Activated CD4-positive, alpha-beta T cell treated with anti-CD3 and anti-CD28 coated beads for 1 hour (primary cell): ENCODE results near the gene LRRN4CL.
"Not testable (repeated sequence)": the region's sequence is repeated elsewhere in the genome, so short reads cannot be mapped to it uniquely, and the experiment has no call there.

Experiments
- DNase-seq: peaks from one replicate; pipeline ENCODE4 v3.0.0-alpha.2; 2020

The LRRN4CL gene

DNA sequence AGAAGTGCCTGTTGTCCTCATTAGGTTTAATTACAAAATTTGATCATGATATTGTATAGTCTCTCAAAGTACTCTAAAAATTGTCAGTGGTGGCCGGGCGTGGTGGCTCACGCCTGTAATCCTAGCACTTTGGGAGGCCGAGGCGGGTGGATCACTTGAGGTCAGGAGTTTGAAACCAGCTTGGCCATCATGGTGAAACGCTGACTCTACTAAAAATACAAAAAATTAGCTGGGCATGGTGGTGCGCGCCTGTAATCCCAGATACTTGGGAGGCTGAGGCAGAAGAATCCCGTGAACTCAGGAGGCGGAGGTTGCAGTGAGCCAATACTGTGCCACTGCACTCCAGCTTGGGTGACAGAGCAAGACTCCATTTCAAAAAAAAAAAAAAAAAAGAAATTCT is 13.9 kb downstream of the LRRN4CL start:
- DNase-seq: not testable (repeated sequence)

DNA sequence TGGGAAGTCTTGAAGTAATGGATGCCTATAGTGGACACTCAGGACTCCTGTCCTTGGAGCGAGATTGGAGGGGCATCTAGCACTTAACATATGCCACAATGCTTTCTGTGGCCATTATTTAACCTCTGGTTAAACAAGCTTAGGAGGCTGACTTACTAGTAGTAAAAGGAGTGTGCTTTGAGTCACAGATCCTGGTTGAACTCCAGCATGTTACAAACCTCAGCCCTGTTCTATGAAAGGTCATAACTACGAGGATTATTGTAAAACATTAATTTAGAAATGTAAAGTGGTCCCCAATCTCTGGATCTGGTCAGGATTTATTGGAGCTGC is 16.2 kb downstream of the LRRN4CL start:
- no peak for DNase-seq

DNA sequence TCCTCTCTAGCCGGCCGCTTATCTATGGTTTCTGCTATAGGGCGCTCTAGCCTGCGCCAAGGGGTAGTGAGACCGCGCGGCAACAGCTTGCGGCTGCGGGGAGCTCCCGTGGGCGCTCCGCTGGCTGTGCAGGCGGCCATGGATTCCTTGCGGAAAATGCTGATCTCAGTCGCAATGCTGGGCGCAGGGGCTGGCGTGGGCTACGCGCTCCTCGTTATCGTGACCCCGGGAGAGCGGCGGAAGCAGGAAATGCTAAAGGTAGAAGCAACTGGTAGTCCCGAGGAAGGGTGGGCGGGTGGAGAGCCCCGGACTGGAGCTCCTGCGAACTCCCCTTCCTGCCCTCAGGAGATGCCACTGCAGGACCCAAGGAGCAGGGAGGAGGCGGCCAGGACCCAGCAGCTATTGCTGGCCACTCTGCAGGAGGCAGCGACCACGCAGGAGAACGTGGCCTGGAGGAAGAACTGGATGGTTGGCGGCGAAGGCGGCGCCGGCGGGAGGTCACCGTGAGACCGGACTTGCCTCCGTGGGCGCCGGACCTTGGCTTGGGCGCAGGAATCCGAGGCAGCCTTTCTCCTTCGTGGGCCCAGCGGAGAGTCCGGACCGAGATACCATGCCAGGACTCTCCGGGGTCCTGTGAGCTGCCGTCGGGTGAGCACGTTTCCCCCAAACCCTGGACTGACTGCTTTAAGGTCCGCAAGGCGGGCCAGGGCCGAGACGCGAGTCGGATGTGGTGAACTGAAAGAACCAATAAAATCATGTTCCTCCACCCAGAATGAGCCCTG is 17.5 kb downstream of the LRRN4CL start, which contains the start of the genes LBHD1 and UQCC3:
Gene LBHD1, minus strand, starts transcription at position 660 of the 782 bp plus-strand sequence. CDS start 2,236 bp downstream, outside the sequence.
Gene UQCC3, plus strand, starts transcription at position 66 of the 782 bp plus-strand sequence. Its CDS starts 73 bp downstream, at position 139.
- peak; percentile 55 for DNase-seq

DNA sequence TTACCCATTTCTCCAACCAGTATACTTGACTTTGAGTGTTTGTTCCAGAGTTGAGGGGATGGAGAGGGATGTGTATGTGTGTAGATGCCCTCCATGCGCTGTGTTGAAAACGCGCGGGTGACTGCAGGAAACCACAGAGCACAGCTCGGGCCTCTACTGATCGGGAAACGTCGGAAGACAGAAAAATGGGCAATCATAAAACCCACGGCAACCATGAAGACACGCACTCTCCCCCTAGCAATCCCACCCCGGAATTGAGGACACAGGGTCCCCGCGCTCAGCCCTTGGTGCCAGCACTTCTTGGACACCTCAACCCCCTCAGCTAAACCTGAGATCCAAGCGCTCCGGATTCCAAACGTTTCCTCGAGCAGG is 18.1 kb downstream of the LRRN4CL start:
- DNase-seq: no peak

DNA sequence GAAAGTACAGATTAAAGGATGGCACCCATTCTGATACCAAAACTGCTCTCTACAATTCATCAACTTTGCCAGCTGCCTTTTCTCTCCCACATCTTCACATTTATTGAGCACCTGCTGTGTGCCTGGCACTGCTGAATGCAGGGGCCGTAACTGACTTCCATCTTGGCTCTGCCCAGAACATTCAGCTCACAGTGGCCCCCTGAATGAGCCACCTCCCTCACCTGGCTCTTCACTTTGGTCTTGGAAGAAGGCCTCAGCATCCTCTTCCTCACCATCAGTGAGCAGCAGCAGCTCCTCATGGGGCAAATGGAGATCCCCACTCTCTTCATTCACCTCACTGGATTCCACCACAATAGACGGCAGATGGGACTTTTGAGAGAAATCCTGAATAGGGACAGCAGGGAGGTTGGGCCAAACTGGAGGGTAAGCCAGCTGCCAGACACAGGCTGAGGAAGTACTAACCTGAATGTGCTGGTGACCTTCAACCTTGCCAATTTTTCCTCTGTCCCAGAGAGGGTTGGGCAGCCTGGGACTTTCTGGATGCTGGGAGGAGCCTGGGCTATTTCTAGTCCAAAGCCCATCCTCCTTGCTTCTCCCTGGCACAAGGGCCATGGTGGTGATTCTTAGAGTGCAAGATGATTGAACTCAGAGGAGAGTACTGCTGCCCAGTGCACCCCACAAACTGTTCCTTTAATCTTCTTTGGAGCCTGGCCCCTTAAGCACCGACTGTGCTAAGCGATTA is 19.7 kb downstream of the LRRN4CL start:
- no peak for DNase-seq

DNA sequence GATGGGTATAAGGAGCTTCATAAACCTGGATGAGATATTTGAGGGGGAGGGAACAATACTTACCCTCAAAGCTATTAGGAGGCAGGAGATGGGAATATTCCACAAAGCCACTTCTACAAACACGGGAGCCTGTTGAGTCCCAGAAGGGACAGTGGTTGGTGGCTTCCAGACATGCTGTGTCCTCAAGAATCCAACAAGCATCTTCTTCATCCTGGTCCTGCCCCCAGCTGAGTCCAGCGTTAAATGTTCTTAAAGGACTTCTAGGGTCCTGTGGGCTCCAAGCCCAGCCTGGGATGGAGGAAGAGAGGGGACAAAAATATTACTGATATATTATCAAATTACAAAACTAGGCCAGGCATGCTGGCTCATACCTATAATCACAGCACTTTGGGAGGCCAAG is 21.9 kb downstream of the LRRN4CL start:
- no peak for DNase-seq

DNA sequence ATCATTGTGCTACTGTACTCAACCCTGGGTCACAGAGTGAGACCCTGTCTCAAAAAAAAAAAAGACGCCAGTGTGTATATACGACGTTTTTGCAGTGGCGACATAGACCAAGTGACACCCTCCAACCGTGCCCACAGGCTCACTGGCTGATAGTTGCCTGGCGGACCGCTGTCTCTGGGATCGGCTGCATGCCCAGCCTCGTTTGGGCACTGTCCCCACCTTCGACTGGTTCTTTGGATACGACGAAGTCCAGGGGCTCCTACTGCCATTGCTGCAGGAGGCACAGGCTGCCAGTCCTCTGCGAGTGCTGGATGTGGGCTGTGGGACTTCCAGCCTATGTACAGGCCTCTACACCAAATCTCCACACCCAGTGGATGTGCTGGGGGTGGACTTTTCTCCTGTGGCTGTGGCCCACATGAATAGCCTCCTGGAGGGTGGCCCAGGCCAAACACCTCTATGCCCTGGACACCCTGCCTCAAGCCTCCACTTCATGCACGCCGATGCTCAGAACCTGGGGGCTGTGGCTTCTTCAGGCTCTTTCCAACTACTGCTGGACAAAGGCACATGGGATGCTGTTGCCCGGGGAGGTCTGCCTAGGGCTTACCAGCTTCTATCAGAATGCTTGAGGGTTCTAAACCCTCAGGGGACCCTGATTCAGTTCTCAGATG is 22.9 kb downstream of the LRRN4CL start:
- DNase-seq: no peak

DNA sequence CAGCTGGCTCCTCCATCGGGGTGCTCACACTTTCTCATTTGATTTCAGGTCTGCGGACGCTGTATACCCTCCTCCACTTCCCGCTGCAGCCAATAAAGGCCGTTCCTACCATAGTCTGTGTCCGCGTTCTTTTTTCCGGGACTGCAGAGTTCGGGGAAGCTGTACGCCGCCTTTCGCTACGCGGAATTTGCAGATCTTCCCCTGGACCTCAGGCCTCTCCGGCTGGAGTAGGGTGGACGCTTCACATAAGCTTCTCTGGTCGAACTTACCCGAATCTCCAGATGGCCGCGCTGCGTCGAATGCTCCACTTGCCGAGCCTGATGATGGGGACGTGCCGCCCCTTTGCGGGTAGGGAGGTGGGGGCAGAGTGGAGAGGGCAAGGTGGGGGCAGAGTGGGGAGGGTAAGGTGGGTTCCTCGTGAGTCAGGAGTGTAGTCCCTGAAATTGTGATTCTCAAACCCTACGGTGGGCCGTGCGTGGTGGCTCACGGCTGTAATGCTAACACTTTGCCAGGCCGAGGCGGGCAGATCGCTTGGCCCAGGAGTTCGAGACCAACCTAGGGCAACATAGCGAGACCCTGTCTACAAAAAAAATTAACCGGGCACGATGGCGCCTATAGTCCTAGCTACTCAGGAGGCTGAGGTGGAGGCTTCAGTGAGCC is 23.6 kb downstream of the LRRN4CL start:
- DNase-seq: peak; percentile 42

DNA sequence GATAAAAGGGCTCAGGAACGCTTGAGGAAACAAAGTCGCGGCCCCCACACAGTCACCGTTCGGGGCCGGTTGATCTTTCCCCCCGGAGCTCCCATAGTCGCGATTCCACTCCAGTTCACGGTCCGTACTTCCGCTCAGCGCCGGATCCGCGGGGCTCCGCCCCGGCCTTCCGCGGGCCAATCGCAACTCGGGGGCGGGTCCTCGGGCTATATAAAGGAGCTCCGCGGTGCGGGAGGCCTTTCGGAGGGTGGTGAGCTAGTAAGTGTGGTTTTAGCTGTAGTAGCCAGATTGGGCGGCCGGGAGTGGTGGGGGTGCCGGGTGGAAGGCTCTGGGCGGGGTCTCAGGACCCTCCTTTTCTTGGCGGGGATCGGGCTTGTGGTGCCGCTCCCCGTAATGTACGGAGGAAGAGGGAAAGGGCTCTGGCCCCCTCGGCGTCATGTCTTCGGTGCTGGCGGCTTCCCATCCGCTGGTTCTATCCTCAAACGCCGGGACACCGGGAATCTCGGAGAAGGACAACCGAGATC is 24.2 kb downstream of the LRRN4CL start, which contains the start of the genes C11orf98 and CSKMT:
Gene C11orf98, minus strand, starts transcription at position 136 of the 524 bp plus-strand sequence. Its CDS starts 41 bp downstream, at position 95.
Gene CSKMT, plus strand, starts transcription at position 238 of the 524 bp plus-strand sequence. CDS start 568 bp downstream, outside the sequence.
- DNase-seq: peak; percentile 94

DNA sequence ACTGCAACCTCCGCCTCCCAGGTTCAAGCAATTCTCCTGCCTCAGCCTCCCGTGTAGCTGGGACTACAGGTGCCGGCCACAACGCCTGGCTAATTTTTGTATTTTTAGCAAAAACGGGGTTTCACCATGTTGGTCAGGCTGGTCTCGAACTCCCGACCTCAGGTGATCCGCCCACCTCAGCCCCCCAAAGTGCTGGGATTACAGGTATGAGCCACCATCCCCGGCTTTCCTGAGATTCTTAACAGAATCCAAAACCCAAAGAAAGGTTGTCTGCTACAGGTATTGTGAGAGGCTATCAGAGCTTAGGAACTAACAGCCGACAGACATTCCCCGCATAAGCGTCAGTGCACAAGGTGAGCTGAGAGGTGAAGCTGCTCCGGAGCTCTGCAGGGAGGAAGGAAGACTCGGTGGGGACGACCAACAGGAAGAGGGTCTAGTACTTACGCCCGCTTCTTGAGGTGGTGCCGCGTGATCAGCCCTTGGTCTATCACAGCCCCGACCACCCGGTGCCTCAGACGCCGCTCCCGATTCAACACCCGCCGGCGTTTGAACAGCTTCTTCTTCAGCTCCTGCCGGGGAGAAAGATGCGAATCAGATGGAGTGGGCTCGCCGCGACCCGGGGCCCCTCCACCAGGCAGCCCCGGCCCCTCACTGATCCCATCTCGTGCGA is 24.8 kb downstream of the LRRN4CL start:
- peak; percentile 39 for DNase-seq

DNA sequence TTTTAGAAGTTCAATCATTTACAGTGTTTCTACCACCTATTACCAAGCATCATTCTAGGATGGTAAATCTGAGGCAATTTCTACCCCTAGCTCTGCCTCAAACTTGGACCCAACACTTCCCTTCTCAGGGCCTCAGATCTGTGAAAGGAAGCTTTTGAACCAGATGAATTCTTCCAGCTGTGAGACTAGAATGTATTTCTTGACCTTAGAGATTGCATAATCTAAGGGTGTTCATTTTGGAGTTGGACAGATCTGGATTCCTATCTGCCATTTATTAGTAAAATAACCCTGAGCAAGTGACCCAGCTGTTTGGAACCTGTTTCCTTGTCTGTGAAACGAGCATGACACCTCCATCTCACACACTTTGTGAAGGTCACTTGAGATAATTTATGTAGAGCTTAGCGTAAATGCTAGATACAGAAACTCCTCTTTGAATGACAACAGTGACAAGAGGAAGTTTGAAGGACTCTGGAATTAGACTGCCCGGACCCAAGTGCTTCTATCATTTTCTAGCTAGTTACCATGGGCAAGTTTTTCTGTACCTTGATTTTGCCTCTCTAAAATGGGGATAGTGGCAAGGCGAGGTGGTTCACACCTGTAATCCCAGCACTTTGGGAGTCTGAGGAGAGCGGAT is 32.4 kb downstream of the LRRN4CL start:
- no peak for DNase-seq

DNA sequence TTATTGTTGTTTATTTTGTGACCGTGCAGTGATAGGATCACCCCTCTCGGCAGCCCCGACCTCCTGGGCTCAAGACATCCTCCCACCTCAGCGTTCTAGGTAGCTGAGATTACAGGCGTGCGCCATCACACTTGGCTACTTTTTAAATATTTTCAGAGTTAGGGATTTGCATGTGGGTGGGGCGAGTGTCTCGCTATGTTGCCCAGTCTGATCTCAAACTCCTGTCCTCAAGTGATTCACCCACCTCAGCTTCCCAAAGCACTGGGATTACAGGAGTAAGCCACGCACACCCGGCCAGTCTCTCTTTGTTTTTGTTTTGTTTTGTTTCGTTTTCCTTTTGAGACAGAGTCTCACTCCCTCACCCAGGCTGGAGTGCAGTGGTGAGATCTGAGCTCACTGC is 35.0 kb downstream of the LRRN4CL start:
- DNase-seq: no peak

DNA sequence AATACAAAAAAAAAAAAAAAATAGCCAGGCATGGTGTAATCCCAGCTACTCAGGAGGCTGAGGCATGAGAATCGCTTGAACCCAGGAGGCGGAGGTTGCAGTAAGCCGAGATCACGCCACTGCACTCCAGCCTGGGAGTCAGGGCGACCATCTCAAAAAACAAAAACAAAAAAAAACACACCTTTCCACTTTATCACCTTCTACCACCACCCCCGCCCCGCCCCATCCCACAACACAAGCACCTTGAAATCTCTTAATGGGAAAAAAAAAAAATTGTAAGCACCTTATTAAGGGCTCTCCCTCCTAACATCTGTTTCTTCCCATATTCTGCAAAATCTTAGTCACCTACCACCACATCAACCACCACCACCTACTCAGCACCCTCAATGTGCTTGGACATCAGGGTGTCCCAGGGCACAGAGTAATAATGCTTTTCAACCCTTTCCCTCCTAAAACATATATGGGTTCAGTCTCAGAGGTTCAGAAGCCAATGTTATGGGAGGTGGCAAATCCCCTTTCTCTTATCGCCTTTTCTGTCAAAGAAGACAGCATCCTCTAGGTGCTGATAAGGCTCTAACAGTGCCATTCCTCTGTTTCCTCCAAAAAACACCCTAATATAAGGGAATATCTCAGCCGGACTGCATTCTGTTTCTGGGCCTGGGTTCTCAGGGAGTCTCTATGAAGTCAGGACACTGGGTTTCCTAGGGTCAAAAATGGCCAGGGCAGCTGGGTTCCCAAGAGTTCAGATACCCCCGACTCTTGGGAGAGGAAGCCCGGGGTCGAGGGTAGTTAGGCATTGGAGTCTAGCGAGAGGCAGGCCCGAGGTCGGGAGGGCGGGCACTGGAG is 36.9 kb downstream of the LRRN4CL start:
- DNase-seq: no peak

DNA sequence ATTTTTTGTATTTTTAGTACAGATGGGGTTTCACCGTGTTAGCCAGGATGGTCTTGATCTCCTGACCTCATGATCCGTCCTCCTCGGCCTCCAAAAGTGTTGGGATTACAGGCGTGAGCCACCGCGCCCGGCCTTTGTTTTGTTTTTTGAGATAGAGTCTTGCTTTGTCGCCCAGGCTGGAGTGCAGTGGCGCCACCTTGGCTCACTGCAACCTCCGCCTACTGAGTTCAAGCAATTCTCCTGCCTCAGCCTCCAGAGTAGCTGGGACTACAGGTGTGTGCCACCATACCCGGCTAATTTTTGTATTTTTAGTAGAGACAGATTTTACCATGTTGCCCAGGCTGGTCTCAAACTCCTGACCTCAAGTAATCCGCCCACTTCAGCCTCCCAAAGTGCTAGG is 39.0 kb downstream of the LRRN4CL start:
- DNase-seq: not testable (repeated sequence)

DNA sequence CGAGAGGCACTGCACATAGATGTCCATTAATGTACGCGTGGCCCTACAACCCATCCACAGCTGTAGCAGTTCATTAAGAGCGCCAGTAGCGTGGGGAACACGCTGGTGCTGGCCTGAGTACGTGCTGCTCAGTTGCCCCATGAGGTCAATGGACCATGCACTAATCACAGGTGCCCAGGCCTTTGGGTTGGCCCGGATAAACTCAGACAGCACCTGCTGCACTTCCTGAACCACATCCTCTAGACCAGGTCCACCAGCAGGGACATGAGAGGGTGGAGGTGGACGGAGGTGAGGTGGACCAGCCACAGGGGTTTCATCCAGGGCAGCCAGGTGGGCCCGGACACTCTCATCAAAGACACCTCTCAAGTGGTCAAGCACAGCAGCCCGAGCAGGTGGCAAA is 39.8 kb downstream of the LRRN4CL start:
- no peak for DNase-seq

DNA sequence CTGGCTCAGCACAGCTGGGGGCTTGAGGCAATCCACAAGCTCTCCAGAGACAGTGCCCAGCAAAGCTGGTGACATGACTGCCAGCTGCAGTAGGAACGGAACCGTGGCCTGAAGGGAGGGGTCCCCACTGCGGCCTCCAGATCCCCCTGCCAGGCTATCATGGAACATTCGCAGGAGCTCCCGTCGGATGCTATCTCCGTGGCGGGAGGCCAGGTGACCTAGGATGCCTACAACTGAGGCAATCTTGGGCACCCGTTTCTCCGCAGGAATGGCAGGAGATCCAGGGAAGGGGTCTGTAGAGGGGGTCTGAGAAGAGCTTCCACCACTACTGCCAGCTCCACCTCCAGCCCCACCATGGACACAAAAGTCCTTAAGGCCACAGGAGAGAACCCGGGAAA is 40.4 kb downstream of the LRRN4CL start:
- DNase-seq: no peak

DNA sequence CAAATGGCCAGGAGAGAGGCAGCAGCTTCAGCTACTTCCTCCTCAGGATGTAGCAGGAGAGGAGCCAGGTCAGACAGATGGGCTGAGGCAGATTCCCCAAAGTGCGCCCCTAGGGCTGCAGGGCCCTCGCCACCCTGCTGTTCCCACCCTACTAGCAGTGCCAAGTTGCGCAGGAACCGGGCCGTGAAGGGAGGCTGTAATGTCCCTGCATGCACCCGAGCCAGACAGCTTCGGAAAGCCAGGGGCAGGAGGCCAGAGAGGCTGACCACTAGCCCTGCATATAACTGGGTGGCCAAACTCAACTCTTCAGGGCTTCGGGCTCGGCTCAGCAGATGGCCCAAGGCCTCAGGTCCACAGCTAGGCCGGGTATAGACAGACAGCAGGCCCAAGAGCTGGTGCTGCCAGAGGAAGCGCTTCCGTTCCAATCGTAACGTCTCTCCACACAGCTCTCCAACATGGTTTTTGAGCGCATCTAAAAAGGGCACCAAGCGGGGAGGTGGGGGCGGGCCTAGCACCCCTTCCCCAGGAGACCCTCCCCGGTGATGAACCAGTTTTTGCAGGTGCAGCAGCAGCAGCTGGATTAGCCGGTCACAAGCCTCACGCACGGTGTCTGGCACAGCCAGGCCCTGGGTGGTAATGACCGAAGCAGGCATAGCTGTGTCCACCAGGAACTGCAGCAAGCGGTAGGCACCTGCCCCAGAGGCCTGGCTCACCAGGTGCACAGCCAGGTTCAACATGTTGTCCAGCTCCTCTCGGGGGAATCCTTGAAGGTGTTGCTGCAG is 41.0 kb downstream of the LRRN4CL start:
- no peak for DNase-seq

DNA sequence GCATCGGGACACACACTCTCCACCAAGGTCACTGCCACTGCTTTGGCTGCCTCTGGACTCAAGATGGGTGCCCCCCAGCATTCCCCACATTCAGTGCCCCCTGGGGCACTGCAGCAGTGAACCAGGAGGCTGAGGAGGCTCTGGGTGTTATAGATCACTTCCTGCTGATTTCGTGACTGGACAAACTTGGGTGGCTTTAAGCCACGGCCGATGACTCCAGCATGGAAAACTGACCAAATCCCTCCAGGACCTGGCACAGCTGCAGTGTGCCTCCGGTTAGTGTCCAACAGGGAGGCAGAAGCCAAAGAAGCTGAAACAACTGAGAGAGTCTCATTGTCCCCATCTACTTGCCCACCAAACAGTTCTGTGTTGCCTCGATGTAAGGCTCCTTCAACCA is 41.7 kb downstream of the LRRN4CL start:
- DNase-seq: no peak

DNA sequence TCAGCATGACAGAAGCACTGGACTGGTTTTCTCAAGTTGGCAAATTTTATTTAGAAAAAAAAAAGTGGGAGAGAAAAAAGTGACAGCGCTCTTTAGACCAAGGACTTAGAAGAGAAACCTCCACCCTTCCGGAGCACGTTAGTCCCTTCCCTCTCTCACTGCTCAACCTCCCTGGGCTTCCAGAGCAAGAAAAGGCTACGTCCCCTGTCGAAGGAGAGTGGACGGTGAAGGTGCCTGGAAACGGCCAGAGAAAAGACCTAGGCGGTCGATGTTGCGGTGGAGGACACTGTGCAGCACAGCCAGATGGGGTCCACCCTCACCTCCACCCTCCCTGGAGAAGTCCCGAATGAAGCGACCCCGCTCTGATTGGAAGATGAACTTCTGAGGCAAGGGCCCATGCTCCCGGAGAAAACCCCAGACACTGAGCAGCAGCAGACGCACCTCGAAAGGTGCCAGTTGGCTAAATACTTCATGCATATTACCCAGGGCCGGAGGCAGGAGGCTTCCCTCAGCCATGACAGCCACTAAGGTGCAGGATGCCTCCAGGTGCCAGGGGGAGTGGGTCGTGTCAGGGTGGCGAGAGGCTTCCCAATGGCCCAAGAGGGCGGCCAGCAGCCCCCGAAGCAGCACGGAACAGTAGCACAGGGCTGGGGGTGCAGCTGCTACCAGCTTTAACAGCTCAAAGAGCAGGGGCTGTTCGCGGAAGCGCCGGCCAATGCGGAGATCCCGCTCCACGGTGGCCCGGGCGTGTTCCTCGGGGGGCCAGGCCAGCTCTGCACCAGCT is 42.3 kb downstream of the LRRN4CL start:
- DNase-seq: no peak
